Mesenchymal stem cell (in vitro differentiated cells and primary cell): ENCODE measurements around the gene PITPNC1.

Source experiments
- DNase-seq: peaks from one replicate; pipeline ENCODE4 v3.0.0-alpha.2; 2013
- H2AFZ ChIP-seq: one replicate; pipeline ENCODE4 v1.6.1; 2013; ENCODE audit warnings: low read depth, mild to moderate bottlenecking, control low read depth, inconsistent platforms, low read length, moderate library complexity
- H2AK5ac ChIP-seq: 2 replicates; pipeline ENCODE4 v1.6.1; 2013; ENCODE audit warnings: low read length, moderate library complexity, mild to moderate bottlenecking, inconsistent platforms; ENCODE audit not compliant: severe bottlenecking
- H2BK120ac ChIP-seq: one replicate; pipeline ENCODE4 v1.6.1; 2013; ENCODE audit warnings: low read depth, mild to moderate bottlenecking, inconsistent platforms, low read length, moderate library complexity
- H2BK12ac ChIP-seq, 2 experiments: one replicate each; pipeline ENCODE4 v1.6.1; 2013; ENCODE audit warnings: inconsistent platforms in 2 of 2, low read length in 2 of 2, mild to moderate bottlenecking in 2 of 2, moderate library complexity in 2 of 2, control low read depth in 1 of 2
- H2BK15ac ChIP-seq: one replicate; pipeline ENCODE4 v1.6.1; 2013; ENCODE audit warnings: mild to moderate bottlenecking, low read depth, inconsistent platforms; ENCODE audit not compliant: poor library complexity, severe bottlenecking
- H2BK5ac ChIP-seq: 2 replicates; pipeline ENCODE4 v1.6.1; 2013; ENCODE audit warnings: low read depth, mild to moderate bottlenecking, low read length, control low read depth, inconsistent platforms; ENCODE audit not compliant: poor library complexity, severe bottlenecking
- H3K14ac ChIP-seq, 2 experiments: one replicate each; pipeline ENCODE4 v1.6.1; 2013; ENCODE audit warnings: inconsistent platforms in 2 of 2, low read length in 2 of 2, control low read depth in 1 of 2, mild to moderate bottlenecking in 1 of 2, moderate library complexity in 1 of 2
- H3K18ac ChIP-seq, 2 experiments: one replicate each; pipeline ENCODE4 v1.6.1; 2013; ENCODE audit warnings: inconsistent platforms in 2 of 2, low read length in 2 of 2, control low read depth in 1 of 2, low read depth in 1 of 2, mild to moderate bottlenecking in 1 of 2
- H3K23ac ChIP-seq, 2 experiments: one replicate each; pipeline ENCODE4 v1.6.1; 2013; ENCODE audit warnings: inconsistent platforms in 2 of 2, low read length in 2 of 2, mild to moderate bottlenecking in 2 of 2, moderate library complexity in 2 of 2, control low read depth in 1 of 2
- H3K27ac ChIP-seq: 2 replicates; pipeline ENCODE4 v1.5.1; 2013; ENCODE audit warnings: mild to moderate bottlenecking, moderate library complexity, low read length, control low read depth, inconsistent platforms; ENCODE audit not compliant: poor library complexity, severe bottlenecking
- H3K27me3 ChIP-seq, 2 experiments: 2 replicates each; pipeline versions ENCODE4 v1.6.1 to v1.7.0; 2013; ENCODE audit warnings: low read length in 2 of 2, mild to moderate bottlenecking in 2 of 2, moderate library complexity in 2 of 2, control low read depth in 1 of 2, inconsistent platforms in 1 of 2; ENCODE audit not compliant: control insufficient read depth in 1 of 2, insufficient read depth in 1 of 2
- H3K36me3 ChIP-seq, 2 experiments: 2 replicates each; pipeline versions ENCODE4 v1.6.1 to v1.7.0; 2013; ENCODE audit warnings: low read length in 2 of 2, control low read depth in 1 of 2, inconsistent platforms in 1 of 2, low read depth in 1 of 2, mild to moderate bottlenecking in 1 of 2; ENCODE audit not compliant: insufficient read depth in 2 of 2, control insufficient read depth in 1 of 2
- H3K4ac ChIP-seq, 2 experiments: one replicate each; pipeline ENCODE4 v1.6.1; 2013; ENCODE audit warnings: inconsistent platforms in 2 of 2, low read length in 2 of 2, mild to moderate bottlenecking in 2 of 2, moderate library complexity in 2 of 2, control low read depth in 1 of 2, low read depth in 1 of 2
- H3K4me1 ChIP-seq: 2 replicates; pipeline ENCODE4 v1.6.1; 2013; ENCODE audit warnings: low read depth, low read length, control low read depth; ENCODE audit not compliant: control insufficient read depth, insufficient read depth
- H3K4me2 ChIP-seq: 2 replicates; pipeline ENCODE4 v1.6.1; 2013; ENCODE audit warnings: low read length, mild to moderate bottlenecking, inconsistent platforms; ENCODE audit not compliant: poor library complexity, severe bottlenecking
- H3K4me3 ChIP-seq, 2 experiments: 2 replicates each; pipeline versions ENCODE4 v1.5.1 to v1.7.0; 2013; ENCODE audit warnings: low read length in 2 of 2, mild to moderate bottlenecking in 2 of 2, control low read depth in 1 of 2, low read depth in 1 of 2; ENCODE audit not compliant: insufficient read depth in 1 of 2
- H3K79me1 ChIP-seq: replicated peaks from 2 replicates; pipeline ENCODE4 v1.6.1; 2013; ENCODE audit warnings: mild to moderate bottlenecking, control low read depth, low read length, inconsistent platforms; ENCODE audit not compliant: poor library complexity, severe bottlenecking
- H3K9ac ChIP-seq: 2 replicates; pipeline ENCODE4 v1.7.0; 2013; ENCODE audit warnings: mild to moderate bottlenecking, low read length, moderate library complexity
- H3K9me3 ChIP-seq: 2 replicates; pipeline ENCODE4 v1.7.0; 2013; ENCODE audit warnings: mild to moderate bottlenecking, low read length; ENCODE audit not compliant: control insufficient read depth
- H4K8ac ChIP-seq: one replicate; pipeline ENCODE4 v1.6.1; 2013; ENCODE audit warnings: inconsistent platforms, mild to moderate bottlenecking, low read length, moderate library complexity
- H4K91ac ChIP-seq: one replicate; pipeline ENCODE4 v1.6.1; 2013; ENCODE audit warnings: mild to moderate bottlenecking, low read length, inconsistent platforms
- WGBS: methylation state at CpG from one replicate; pipeline ENCODE4 v1.1.7; 2013; ENCODE audit warnings: mixed read lengths; 5-methylcytosine and 5-hydroxymethylcytosine counted together

Gene PITPNC1

DNA sequence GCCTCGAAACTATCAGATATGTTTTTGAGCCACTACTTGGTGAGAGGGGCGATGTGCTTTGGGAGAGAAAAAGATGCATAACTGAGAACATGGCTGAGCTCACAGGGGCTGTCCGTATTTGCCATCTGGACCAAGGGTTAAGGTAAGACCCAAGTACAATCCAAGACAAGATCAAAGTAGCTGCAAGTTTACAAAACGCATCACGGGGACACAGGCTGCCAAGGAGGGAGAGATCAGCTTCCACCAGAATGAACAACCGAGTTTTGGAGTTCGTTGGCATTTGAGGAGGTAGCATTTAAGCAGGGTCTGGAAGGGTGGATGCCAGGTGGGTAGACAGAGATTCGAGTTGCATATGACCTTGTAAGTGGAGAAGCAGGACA is 2.2 kb downstream of the PITPNC1 start:
- Histone ChIP-seq H3K14ac (no peak overlapping the region), H2BK15ac (no peak overlapping the region), H2BK12ac (no peak overlapping the region), H2AFZ (no peak overlapping the region), H3K9ac (peak overlapping the region; percentile 91), H2BK120ac (no peak overlapping the region), H3K18ac (no peak overlapping the region), H3K9me3 (no peaks in the 10 kb centered on the region), H4K91ac (no peak overlapping the region), H2BK5ac (no peak overlapping the region), H3K4me3 (peak overlapping the region in 1 of 2 experiments; percentile 92), H3K79me1 (peaks cover 16% of the 10 kb centered on the region), H3K27ac (no peak overlapping the region), H2AK5ac (no peak overlapping the region), H3K4ac (no peak overlapping the region), H3K4me2 (peak overlapping the region; percentile 40), H3K27me3 (no peaks in the 10 kb centered on the region), H3K4me1 (peaks cover 12% of the 10 kb centered on the region), H3K23ac (no peak overlapping the region), H3K36me3 (no peaks in the 10 kb centered on the region), H4K8ac (no peak overlapping the region)
- DNase-seq: no peak
- 84% methylated on average over 8 of the region's 8 CpGs for WGBS

DNA sequence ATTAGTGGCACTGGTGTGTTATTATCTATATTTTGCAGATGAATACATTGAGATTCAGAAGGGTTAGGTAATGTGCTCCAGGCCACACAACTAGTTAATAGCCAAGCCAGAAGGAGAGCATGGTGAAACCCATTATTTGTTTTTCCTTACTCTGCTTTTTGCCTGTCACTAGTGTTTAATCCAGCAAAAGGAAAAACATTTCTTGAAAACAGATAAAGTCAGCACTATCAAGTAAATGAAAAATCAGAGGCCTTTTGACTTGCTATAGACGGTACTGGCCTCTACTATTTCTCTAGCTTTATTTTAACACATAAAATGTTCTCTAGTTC is 4.8 kb downstream of the PITPNC1 start:
- no peak overlapping the region for H2BK5ac ChIP-seq
- no peak for DNase-seq
- H3K9ac ChIP-seq: no peak overlapping the region
- H3K27ac ChIP-seq: no peak overlapping the region
- no peaks in the 10 kb centered on the region for H3K27me3 ChIP-seq
- no peaks in the 10 kb centered on the region for H3K9me3 ChIP-seq
- H2BK12ac ChIP-seq: no peak overlapping the region
- H3K4me2 ChIP-seq: no peak overlapping the region
- H3K18ac ChIP-seq: no peak overlapping the region
- H2AFZ ChIP-seq: no peak overlapping the region
- no peak overlapping the region for H4K91ac ChIP-seq
- H3K79me1 ChIP-seq: peaks cover 28% of the 10 kb centered on the region
- H3K4me1 ChIP-seq: peaks cover 6% of the 10 kb centered on the region
- H2AK5ac ChIP-seq: no peak overlapping the region
- no peak overlapping the region for H3K4me3 ChIP-seq
- WGBS: 100% methylated on average over 1 of the region's 1 CpG
- H3K23ac ChIP-seq: no peak overlapping the region
- H2BK120ac ChIP-seq: no peak overlapping the region
- no peak overlapping the region for H4K8ac ChIP-seq
- no peak overlapping the region for H3K4ac ChIP-seq
- H2BK15ac ChIP-seq: no peak overlapping the region
- H3K36me3 ChIP-seq: no peaks in the 10 kb centered on the region
- no peak overlapping the region for H3K14ac ChIP-seq

DNA sequence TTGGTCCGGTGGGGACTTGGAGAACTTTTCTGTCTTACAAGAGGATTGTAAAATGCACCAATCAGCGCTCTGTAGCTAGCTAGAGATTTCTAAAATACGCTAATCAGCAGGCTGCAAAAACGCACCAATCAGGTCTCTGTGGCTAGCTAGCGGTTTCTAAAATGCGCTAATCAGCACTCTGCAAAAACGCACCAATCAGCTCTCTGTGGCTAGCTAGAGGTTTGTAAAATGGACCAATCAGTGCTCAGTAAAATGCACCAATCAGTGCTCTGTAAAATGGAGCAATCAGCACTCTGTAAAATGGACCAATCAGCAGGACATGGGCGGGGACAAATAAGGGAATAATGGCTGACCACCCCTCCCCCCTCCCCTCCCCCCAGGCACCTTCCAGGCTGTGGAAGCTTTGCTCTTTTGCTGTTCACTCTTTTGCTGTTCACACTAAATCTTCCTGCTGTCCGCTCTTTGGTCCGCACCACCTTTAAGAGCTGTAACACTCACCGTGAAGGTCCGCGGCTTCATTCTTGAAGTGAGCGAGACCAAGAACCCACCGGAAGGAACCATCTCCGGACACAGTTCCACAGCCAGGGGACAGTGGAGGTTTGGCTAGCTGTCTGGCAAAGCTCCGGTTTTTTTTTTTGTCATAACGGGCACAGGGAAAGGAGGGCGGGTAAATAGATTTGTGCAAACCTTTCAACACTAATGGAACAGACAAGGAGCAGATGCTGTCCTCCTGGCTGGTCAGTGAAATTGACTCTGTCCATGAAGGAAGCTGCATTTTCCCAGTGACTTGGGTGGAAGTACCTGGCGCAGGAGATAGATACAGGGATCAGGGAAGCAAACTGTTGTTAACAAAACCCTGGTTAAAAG is 8.3 kb downstream of the PITPNC1 start:
- H2AFZ ChIP-seq: no peak overlapping the region
- peaks cover 7% of the 10 kb centered on the region for H3K4me1 ChIP-seq
- H3K9ac ChIP-seq: no peak overlapping the region
- DNase-seq: no peak
- no peak overlapping the region for H3K14ac ChIP-seq
- no peak overlapping the region for H4K8ac ChIP-seq
- H3K79me1 ChIP-seq: peaks cover 36% of the 10 kb centered on the region
- no peak overlapping the region for H3K23ac ChIP-seq
- H3K4ac ChIP-seq: no peak overlapping the region
- H3K4me2 ChIP-seq: no peak overlapping the region
- no peak overlapping the region for H2BK12ac ChIP-seq
- H2BK120ac ChIP-seq: no peak overlapping the region
- no peak overlapping the region for H2BK5ac ChIP-seq
- H3K36me3 ChIP-seq: no peaks in the 10 kb centered on the region
- H2AK5ac ChIP-seq: no peak overlapping the region
- no peak overlapping the region for H4K91ac ChIP-seq
- H3K27me3 ChIP-seq: no peaks in the 10 kb centered on the region
- no peaks in the 10 kb centered on the region for H3K9me3 ChIP-seq
- no peak overlapping the region for H2BK15ac ChIP-seq
- no peak overlapping the region for H3K27ac ChIP-seq
- no peak overlapping the region for H3K4me3 ChIP-seq
- WGBS: 93% methylated on average over 20 of the region's 20 CpGs
- H3K18ac ChIP-seq: no peak overlapping the region

DNA sequence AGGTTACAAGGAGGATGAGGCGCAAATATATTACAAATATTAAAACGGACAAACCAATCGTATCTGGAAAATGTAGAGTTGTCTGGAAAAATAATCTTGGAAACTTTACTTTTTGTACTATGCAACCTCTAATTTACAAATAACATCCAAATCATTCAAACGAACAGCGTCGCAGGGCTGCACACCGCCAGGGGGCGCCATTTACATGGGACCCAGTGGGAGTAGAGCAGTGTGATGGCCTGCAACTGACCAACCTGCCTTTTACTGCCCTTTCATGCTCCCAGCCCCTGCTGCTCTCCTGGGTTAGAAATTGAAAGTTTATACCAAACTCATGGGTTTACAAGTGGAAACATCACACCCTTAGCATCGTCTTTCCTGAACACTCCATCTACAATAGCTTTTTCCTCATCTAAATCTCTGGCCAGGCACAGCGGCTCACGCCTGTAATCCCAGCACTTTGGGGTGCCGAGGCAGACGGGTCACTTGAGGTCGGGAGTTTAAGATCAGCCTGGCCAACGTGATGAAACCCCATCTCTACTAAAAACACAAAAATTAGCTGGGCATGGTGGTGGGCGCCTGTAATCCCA is 10.0 kb downstream of the PITPNC1 start:
- Histone ChIP-seq H2BK120ac (no peak overlapping the region), H3K9me3 (no peaks in the 10 kb centered on the region), H2AK5ac (no peak overlapping the region), H3K23ac (peak overlapping the region in 1 of 2 experiments; percentile 14), H2BK15ac (no peak overlapping the region), H4K91ac (no peak overlapping the region), H3K27me3 (no peaks in the 10 kb centered on the region), H2BK12ac (no peak overlapping the region), H3K79me1 (peaks cover 32% of the 10 kb centered on the region), H2BK5ac (no peak overlapping the region), H3K14ac (no peak overlapping the region), H3K36me3 (no peaks in the 10 kb centered on the region), H3K9ac (no peak overlapping the region), H4K8ac (no peak overlapping the region), H2AFZ (no peak overlapping the region), H3K4ac (no peak overlapping the region), H3K4me1 (peaks cover 6% of the 10 kb centered on the region), H3K4me3 (no peak overlapping the region), H3K4me2 (no peak overlapping the region), H3K18ac (no peak overlapping the region), H3K27ac (no peak overlapping the region)
- 71% methylated on average over 13 of the region's 16 CpGs for WGBS
- DNase-seq: peak; percentile 30
